Breast epithelium (tissue), 4 donors: ENCODE measurements around the gene CABLES1. TPM values are rescaled to one million over a fixed set of nuclear protein-coding genes. Genes with fewer than 3 reads are reported as not detected.

Experiments used
- DNase-seq, 2 donors: peaks; one replicate each; pipeline ENCODE4 v3.0.0-alpha.2; 2019; ENCODE audit warnings: low spot score in 2 of 2
- H3K27ac ChIP-seq, 2 donors: fragments of 200-600 bp; sonication (generic) in 1 of 2; one replicate each; pipeline ENCODE4 v1.5.1; 2016 to 2019; ENCODE audit warnings: mild to moderate bottlenecking in 1 of 2
- H3K27me3 ChIP-seq, 2 donors: fragments of 200-600 bp; sonication (generic) in 1 of 2; one replicate each; pipeline versions ENCODE4 v1.5.1 to v1.6.0; 2017 to 2019; ENCODE audit warnings: control low read depth in 1 of 2, mild to moderate bottlenecking in 1 of 2
- H3K36me3 ChIP-seq: fragments of 200-600 bp; one replicate; pipeline ENCODE4 v1.5.1; 2019
- H3K4me1 ChIP-seq, 2 donors: fragments of 200-600 bp; sonication (generic); one replicate each; pipeline ENCODE4 v1.5.1; 2016 to 2019; ENCODE audit warnings: control low read depth in 1 of 2
- H3K4me3 ChIP-seq, 3 donors: fragments of 200-600 bp; sonication (generic); 1 replicate in 2 of 3; 2 replicates in 1 of 3; pipeline ENCODE4 v1.5.1; 2016 to 2019; ENCODE audit warnings: mild to moderate bottlenecking in 3 of 3, moderate library complexity in 2 of 3
- H3K9me3 ChIP-seq, 2 donors: fragments of 200-600 bp; sonication (generic) in 1 of 2; one replicate each; pipeline ENCODE4 v1.5.1; 2016 to 2019; ENCODE audit warnings: control low read depth in 1 of 2
- CTCF ChIP-seq, 3 donors: fragments of 450-650 bp; IDR thresholded peaks; one replicate each; pipeline ENCODE4 v1.5.1; 2016 to 2017; ENCODE audit warnings: antibody characterized with exemption in 3 of 3, mild to moderate bottlenecking in 3 of 3, moderate library complexity in 3 of 3
- POLR2A ChIP-seq: fragments of 450-650 bp; IDR thresholded peaks from one replicate; pipeline ENCODE4 v1.6.1; 2016; ENCODE audit warnings: antibody characterized with exemption, mild to moderate bottlenecking, moderate library complexity
- POLR2AphosphoS5 ChIP-seq, 3 donors: sonication (generic); formaldehyde crosslinking; IDR thresholded peaks; one replicate each; pipeline ENCODE4 v1.6.1; 2017; ENCODE audit warnings: antibody characterized with exemption in 3 of 3
- intact Hi-C: fragments of 100-400 bp; cut with DNase I; formaldehyde crosslinking; loops from one replicate; pipeline ENCODE4 v1.15.1; 2023; ENCODE audit warnings: low total_unique reads
- total RNA-seq, 3 donors: library from RNA; depleted of rRNA; stranded (reverse); fragments of >200 nt; gene quantifications; one replicate each; pipeline ENCODE4 v1.1.0, GENCODE V29; 2016

The CABLES1 gene
- total RNA-seq, 3 donors from 2014 or later, result 18.1 to 28.7 (median 22.3) TPM

GRCh38 chr18:23148382-23148781 lies 13.1 kb downstream of the CABLES1 start:
- Histone ChIP-seq H3K36me3 (no peaks in the 10 kb centered on the region), H3K27me3 (no peaks in the 10 kb centered on the region), H3K9me3 (no peaks in the 10 kb centered on the region), H3K27ac (no peak overlapping the region), H3K4me1 (peaks cover 0 to 8% of the 10 kb centered on the region in 2 donors), H3K4me3 (no peak overlapping the region)
- DNase-seq, result no peak
- no peak for TF ChIP-seq CTCF (IDR thresholded peaks at IDR 0.05)
- no peak for TF ChIP-seq POLR2A
- TF ChIP-seq POLR2AphosphoS5 (IDR thresholded peaks at IDR 0.05), result no peak
- intact Hi-C loops, result loop anchor here (10.0 kb wide), 1 partner anchor 76 kb away; no protein-coding TSS in a partner anchor

GRCh38 chr18:23149570-23149969 lies 14.3 kb downstream of the CABLES1 start:
- Histone ChIP-seq H3K27me3 (no peaks in the 10 kb centered on the region), H3K27ac (peak overlapping the region in 1 of 2 donors; percentile 11), H3K4me1 (peaks cover 0 to 3% of the 10 kb centered on the region in 2 donors), H3K36me3 (no peaks in the 10 kb centered on the region), H3K9me3 (no peaks in the 10 kb centered on the region), H3K4me3 (no peak overlapping the region)
- no peak for DNase-seq
- intact Hi-C loops, result loop anchor here (10.0 kb wide), 1 partner anchor 75 kb away; no protein-coding TSS in a partner anchor
- TF ChIP-seq POLR2A, result no peak
- no peak for TF ChIP-seq POLR2AphosphoS5 (IDR thresholded peaks at IDR 0.05)
- no peak for TF ChIP-seq CTCF (IDR thresholded peaks at IDR 0.05)

- H3K4me1 ChIP-seq, result peaks cover 3 to 7% of the 10 kb centered on the region in 2 donors
- no peaks in the 10 kb centered on the region for H3K27me3 ChIP-seq
- intact Hi-C loops, result no loop called here
- no peaks in the 10 kb centered on the region for H3K9me3 ChIP-seq
- no peak overlapping the region for H3K4me3 ChIP-seq
- TF ChIP-seq CTCF (IDR thresholded peaks at IDR 0.05), result no peak
- no peak for TF ChIP-seq POLR2AphosphoS5 (IDR thresholded peaks at IDR 0.05)
- no peak for TF ChIP-seq POLR2A
- DNase-seq, result no peak
- H3K36me3 ChIP-seq, result no peaks in the 10 kb centered on the region
- no peak overlapping the region for H3K27ac ChIP-seq
These were observed 16.3 kb downstream of the CABLES1 start for GRCh38 chr18:23151414-23152099.

GRCh38 chr18:23154030-23154429 lies 18.7 kb downstream of the CABLES1 start:
- DNase-seq, result no peak
- H3K9me3 ChIP-seq, result no peaks in the 10 kb centered on the region
- H3K27ac ChIP-seq, result peak overlapping the region in 1 of 2 donors; percentile 79
- peaks cover 3 to 9% of the 10 kb centered on the region in 2 donors for H3K4me1 ChIP-seq
- H3K4me3 ChIP-seq, result no peak overlapping the region
- intact Hi-C loops, result no loop called here
- no peaks in the 10 kb centered on the region for H3K27me3 ChIP-seq
- H3K36me3 ChIP-seq, result no peaks in the 10 kb centered on the region
- TF ChIP-seq CTCF (IDR thresholded peaks at IDR 0.05), result no peak
- no peak for TF ChIP-seq POLR2A
- TF ChIP-seq POLR2AphosphoS5 (IDR thresholded peaks at IDR 0.05), result no peak

GRCh38 chr18:23154823-23155500 lies 19.7 kb downstream of the CABLES1 start:
- intact Hi-C loops, result no loop called here
- H3K36me3 ChIP-seq, result no peaks in the 10 kb centered on the region
- H3K27ac ChIP-seq, result peak overlapping the region; percentile 10 to 79
- no peaks in the 10 kb centered on the region for H3K27me3 ChIP-seq
- no peak overlapping the region for H3K4me3 ChIP-seq
- no peak for DNase-seq
- peaks cover 3 to 14% of the 10 kb centered on the region in 2 donors for H3K4me1 ChIP-seq
- H3K9me3 ChIP-seq, result no peaks in the 10 kb centered on the region
- TF ChIP-seq POLR2A (no peak), POLR2AphosphoS5 (IDR thresholded peaks at IDR 0.05) (no peak), CTCF (IDR thresholded peaks at IDR 0.05) (no peak)
